Activated T-helper 1 cell treated with anti-CD3 and anti-CD28 coated beads, Interleukin-12 subunit alpha, Interleukin-12 subunit beta, Interleukin-2, Interleukin-4 antibody, amounts not matched to agents 30 ng/mL and 10 ng/mL and 1 ng/mL, durations not matched to agents 14 hours and 24 hours and 36 hours (primary cell): ENCODE results near the gene USP21. TPM values are rescaled to one million over a fixed set of nuclear protein-coding genes. Genes with fewer than 3 reads are reported as not detected.

Experiments used
- DNase-seq: peaks from one replicate; pipeline ENCODE4 v3.0.0; 2021; ENCODE audit warnings: low spot score
- H3K27ac Mint-ChIP-seq: one replicate; pipeline ENCODE4 v1.8.0; 2021; ENCODE audit warnings: mild to moderate bottlenecking, mixed read lengths
- H3K27me3 Mint-ChIP-seq: one replicate; pipeline ENCODE4 v1.8.0; 2022; ENCODE audit warnings: mild to moderate bottlenecking, moderate library complexity, mixed read lengths; ENCODE audit not compliant: insufficient read depth
- H3K36me3 Mint-ChIP-seq: one replicate; pipeline ENCODE4 v1.8.0; 2021; ENCODE audit warnings: low read depth, mixed read lengths
- H3K4me1 Mint-ChIP-seq: one replicate; pipeline ENCODE4 v1.8.0; 2021; ENCODE audit warnings: low read depth, mixed read lengths
- H3K4me3 Mint-ChIP-seq: one replicate; pipeline ENCODE4 v1.8.0; 2021; ENCODE audit warnings: mild to moderate bottlenecking, moderate library complexity, mixed read lengths
- H3K9me3 Mint-ChIP-seq: one replicate; pipeline ENCODE4 v1.8.0; 2021; ENCODE audit warnings: mixed read lengths
- intact Hi-C: fragments of 100-400 bp; cut with micrococcal nuclease; formaldehyde crosslinking; loops from one replicate; pipeline ENCODE4 v1.15.1; 2024
- total RNA-seq: library from RNA; stranded (reverse); gene quantifications from 2 replicates; pipeline ENCODE4 v1.2.3, GENCODE V29; 2022

The USP21 gene
- total RNA-seq, 1 donor from 2014 or later, result 32.9 TPM

DNA sequence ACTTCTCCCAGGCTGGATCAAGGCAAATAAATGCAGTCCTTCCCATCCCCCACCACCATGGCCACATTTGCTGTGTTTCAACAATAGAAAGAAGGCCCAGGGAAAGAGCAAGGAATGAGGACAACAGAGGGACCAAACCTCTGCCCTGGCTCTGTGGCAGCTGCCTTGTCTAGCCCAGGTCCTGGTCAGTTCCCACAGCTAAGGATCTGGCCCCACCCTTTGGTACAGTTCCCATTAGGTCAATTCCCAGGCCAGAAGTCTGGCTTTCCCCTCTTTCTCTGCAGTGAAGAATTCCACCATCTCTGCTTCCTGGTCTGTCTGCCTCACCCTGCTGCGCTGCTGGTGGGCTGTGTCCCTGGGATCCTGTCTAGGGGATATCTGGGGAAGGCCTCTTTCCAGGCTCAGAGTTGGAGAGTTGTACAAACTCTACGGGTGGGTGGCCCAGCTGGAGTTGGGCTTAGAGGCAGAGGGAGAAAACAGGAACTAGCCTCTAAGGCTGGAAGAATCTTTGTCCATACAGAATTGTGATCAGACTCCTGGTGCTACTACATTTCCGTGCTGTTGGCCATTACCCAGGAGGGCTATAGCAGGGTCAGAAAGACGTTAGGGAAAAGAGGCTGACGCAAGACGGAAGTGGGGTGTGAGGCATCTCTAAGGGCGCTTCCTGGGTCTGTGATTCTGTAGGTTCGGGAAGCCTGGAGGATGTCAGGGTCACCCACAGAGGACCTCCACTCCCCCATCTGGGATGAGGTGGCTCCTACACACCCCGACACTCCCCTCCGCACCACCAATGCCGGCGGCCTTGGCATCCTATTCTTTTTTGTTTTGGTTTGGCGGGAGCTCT, 41.9 kb downstream of the USP21 start:
- peak overlapping the region; percentile 97 for H3K27ac Mint-ChIP-seq
- no peaks in the 10 kb centered on the region for H3K9me3 Mint-ChIP-seq
- H3K36me3 Mint-ChIP-seq, result peaks cover 23% of the 10 kb centered on the region
- peak overlapping the region; percentile 96 for H3K4me3 Mint-ChIP-seq
- no peak for DNase-seq
- intact Hi-C loops, result no loop called here
- peaks cover 69% of the 10 kb centered on the region for H3K4me1 Mint-ChIP-seq
- H3K27me3 Mint-ChIP-seq, result no peaks in the 10 kb centered on the region

DNA sequence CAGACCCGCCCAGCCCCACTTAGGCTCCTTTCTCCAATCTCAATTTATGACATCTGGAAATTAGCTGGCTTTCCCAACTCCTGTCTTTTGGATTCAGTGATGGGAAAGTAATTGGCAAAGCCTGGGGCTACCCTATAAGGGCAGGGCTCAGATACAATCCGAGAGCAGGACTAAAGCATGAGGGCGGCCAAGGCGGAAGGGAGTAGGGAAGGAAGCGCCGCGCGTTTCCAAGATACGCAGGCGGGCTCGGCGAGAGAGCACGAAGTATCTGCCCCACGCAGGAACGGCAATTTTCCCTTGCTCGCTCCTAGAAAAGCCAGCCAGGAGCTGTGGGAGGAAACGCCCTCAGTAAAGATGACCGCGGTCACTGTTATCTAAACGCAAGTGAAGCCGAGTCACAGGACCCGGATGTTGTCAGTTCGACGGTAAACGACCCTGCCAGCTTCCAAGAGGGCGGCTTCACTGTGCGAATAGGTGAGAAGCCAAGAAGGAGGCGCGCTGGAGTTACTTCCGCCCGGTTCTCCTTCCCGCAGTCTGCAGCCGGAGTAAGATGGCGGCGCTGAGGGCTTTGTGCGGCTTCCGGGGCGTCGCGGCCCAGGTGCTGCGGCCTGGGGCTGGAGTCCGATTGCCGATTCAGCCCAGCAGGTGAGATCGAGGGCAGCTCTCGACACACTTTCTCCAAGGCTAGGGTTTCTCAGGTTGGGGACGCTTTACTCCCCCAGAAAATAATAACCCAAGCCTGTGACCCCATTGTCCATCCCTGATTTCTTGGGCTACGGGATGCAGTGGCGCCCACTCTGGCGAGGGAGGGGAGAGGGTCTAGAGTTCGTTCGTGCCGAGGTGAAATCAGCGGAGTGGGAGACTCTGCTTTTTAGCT, 42.8 kb downstream of the USP21 start, which contains the start of gene NDUFS2:
Gene NDUFS2 (plus strand): TSS at position 532 of the 877 bp plus-strand sequence. CDS start 19 bp downstream, at position 551.
- intact Hi-C loops, result loop anchor here (1.0 to 2.0 kb wide), 7 partner anchors 10 to 112 kb away; partner anchors contain the start of genes NIT1, PFDN2, SDHC and UFC1
- Mint-ChIP-seq H3K27me3 (no peaks in the 10 kb centered on the region), H3K4me1 (peaks cover 77% of the 10 kb centered on the region), H3K4me3 (peak within 1 kb of the TSS; percentile 96), H3K9me3 (no peaks in the 10 kb centered on the region), H3K27ac (peak within 1 kb of the TSS; percentile 97), H3K36me3 (peaks cover 27% of the 10 kb centered on the region)
- DNase-seq, result peak; percentile 93

DNA sequence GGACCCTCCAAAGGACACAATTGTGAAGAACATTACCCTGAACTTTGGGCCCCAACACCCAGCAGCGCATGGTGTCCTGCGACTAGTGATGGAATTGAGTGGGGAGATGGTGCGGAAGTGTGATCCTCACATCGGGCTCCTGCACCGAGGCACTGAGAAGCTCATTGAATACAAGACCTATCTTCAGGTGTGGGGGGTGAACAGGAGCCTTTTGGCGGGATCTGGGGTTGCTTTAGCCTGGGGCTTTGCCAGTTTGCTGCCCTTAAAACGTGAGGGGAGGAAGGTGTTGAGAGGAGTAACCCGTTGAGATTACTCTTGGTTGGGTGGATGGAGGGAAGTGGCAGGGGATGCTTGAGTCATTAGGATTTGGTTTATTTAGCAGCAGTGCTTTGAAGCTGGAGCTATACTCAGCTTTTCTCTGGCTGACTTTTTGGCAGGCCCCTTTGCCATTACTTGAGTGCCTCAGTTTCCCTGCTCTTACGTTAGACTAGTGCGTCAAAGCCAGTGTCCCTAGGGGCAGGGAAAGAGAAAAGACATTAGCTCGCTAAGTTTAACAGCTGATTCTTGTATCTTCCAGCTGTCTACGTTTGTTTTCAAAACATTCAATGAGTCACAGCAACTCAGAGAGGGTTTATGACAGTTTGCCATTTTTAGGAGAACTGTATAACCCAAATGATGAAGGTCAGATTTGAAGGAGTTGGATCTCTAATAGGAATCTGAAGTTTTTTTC, 47.3 kb downstream of the USP21 start:
- Mint-ChIP-seq H3K4me3 (no peak overlapping the region), H3K4me1 (peaks cover 54% of the 10 kb centered on the region), H3K27ac (no peak overlapping the region), H3K27me3 (no peaks in the 10 kb centered on the region), H3K36me3 (peaks cover 46% of the 10 kb centered on the region), H3K9me3 (no peaks in the 10 kb centered on the region)
- intact Hi-C loops, result no loop called here
- DNase-seq, result no peak

DNA sequence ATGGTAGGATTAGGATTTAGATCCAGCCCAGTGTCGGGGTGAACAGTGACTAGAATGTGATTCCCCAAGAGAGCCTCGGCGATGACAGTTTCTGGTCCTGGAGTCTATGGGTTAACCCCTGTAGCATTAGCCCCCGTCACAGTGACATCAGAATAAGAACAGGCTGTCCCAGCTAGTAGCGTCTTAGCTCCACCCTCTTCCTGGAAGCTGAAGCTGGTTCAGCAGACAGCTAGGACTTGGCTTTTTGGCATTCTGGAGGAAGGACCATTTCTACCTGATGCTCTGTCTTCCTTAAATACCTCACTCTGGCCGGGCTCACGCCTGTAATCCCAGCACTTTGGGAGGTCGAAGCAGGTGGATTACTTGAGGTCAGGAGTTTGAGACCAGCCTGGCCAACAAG, 47.9 kb downstream of the USP21 start:
- no peak for DNase-seq
- Mint-ChIP-seq H3K27me3 (no peaks in the 10 kb centered on the region), H3K27ac (no peak overlapping the region), H3K36me3 (peaks cover 52% of the 10 kb centered on the region), H3K4me1 (peaks cover 49% of the 10 kb centered on the region), H3K4me3 (no peak overlapping the region), H3K9me3 (no peaks in the 10 kb centered on the region)
- intact Hi-C loops, result no loop called here

DNA sequence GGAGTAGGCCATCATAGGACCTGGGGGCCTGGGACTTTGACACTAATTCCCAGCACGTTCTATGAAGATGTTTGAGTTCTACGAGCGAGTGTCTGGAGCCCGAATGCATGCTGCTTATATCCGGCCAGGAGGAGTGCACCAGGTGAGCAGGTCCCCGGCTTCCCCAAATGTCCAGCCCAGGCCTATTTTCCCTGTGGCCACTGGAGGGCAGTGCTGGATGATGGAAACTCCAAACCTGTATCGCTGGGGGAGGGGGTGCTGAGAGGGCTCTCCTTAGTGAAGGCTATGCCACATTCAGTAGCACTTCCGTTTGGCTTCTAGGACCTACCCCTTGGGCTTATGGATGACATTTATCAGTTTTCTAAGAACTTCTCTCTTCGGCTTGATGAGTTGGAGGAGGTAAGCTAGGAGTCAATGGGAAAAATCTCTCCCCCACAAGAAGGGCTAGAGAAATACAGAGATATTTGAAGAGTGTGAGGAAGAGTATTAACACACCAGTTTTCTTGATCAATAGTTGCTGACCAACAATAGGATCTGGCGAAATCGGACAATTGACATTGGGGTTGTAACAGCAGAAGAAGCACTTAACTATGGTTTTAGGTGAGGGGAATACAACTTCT, 50.6 kb downstream of the USP21 start:
- intact Hi-C loops, result loop anchor here (1.0 kb wide), 2 partner anchors 15 to 81 kb away; no protein-coding TSS in a partner anchor
- DNase-seq, result peak; percentile 62
- H3K4me3 Mint-ChIP-seq, result no peak overlapping the region
- peaks cover 41% of the 10 kb centered on the region for H3K4me1 Mint-ChIP-seq
- no peaks in the 10 kb centered on the region for H3K27me3 Mint-ChIP-seq
- peaks cover 57% of the 10 kb centered on the region for H3K36me3 Mint-ChIP-seq
- H3K9me3 Mint-ChIP-seq, result no peaks in the 10 kb centered on the region
- H3K27ac Mint-ChIP-seq, result peak overlapping the region; percentile 60

DNA sequence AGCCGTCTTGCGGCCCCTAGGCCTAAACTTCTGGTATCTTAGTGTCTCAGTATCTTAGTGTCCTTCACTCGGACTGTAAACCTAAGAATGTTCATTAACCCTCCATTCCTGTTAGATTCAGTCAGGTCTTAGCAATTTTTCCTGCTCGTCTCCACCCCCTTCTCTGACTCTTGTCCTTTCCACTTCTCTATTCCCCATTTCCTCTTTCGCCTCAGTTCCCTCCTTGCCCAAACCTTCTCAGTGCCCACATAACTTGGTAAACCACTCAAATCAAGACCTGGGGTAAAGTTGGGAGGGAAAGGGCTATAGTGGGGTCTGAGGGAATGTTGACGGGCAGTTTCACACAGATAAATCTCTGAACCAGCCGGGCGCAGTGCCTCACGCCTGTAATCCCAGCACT, 55.1 kb downstream of the USP21 start:
- intact Hi-C loops, result no loop called here
- Mint-ChIP-seq H3K4me3 (no peak overlapping the region), H3K36me3 (peaks cover 41% of the 10 kb centered on the region), H3K27ac (no peak overlapping the region), H3K27me3 (no peaks in the 10 kb centered on the region), H3K4me1 (peaks cover 49% of the 10 kb centered on the region), H3K9me3 (no peaks in the 10 kb centered on the region)
- DNase-seq, result no peak

DNA sequence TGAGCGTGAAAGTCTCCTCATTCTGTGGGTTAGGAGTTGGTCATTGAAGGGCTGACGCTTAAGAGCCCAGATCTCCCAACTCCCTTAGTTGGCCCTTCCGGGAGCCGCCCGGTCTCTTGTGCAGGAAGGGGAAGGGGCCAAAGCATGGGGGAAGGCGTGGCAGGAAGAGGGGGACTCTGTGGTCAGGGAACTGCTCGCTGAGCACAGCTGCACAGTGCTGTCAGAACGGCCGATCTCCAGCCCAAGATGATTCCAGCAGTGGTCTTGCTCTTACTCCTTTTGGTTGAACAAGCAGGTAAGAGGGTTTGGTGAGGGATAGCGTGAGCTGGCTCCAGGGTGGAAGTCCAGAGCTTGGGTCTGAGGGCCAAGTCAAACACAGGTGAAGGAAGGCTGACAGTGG, 55.8 kb downstream of the USP21 start, which contains the start of gene FCER1G:
Gene FCER1G (plus strand): TSS at position 220 of the 400 bp plus-strand sequence. CDS start 27 bp downstream, at position 247.
- no peak within 1 kb of the TSS for H3K27ac Mint-ChIP-seq
- H3K4me3 Mint-ChIP-seq, result peak within 1 kb of the TSS; percentile 43
- H3K4me1 Mint-ChIP-seq, result peaks cover 42% of the 10 kb centered on the region
- H3K9me3 Mint-ChIP-seq, result no peaks in the 10 kb centered on the region
- DNase-seq, result no peak
- intact Hi-C loops, result no loop called here
- peaks cover 34% of the 10 kb centered on the region for H3K36me3 Mint-ChIP-seq
- no peaks in the 10 kb centered on the region for H3K27me3 Mint-ChIP-seq

Other genes starting within 250 kb of the USP21 start
- not detected in 2 replicates for gene ITLN2, start 204.7 kb upstream of the USP21 start, total RNA-seq
- 11.9 and 13.5 TPM in 2 replicates for gene F11R, start 138.3 kb upstream of the USP21 start, total RNA-seq
- gene TSTD1, start 120.5 kb upstream of the USP21 start, total RNA-seq, result 40.5 and 43.3 TPM in 2 replicates
- 50.6 and 51.5 TPM in 2 replicates for gene USF1, start 113.5 kb upstream of the USP21 start, total RNA-seq
- 149 and 151 TPM in 2 replicates for gene ARHGAP30, start 89.6 kb upstream of the USP21 start, total RNA-seq
- not detected in 2 replicates for gene NECTIN4, start 69.9 kb upstream of the USP21 start, total RNA-seq
- not detected in 2 replicates for gene KLHDC9, start 61.1 kb upstream of the USP21 start, total RNA-seq
- gene PFDN2, start 41.5 kb upstream of the USP21 start, total RNA-seq, result 147 and 164 TPM in 2 replicates
- 51.3 and 56.3 TPM in 2 replicates for gene NIT1, start 41.4 kb upstream of the USP21 start, total RNA-seq
- gene DEDD, start 26.8 kb upstream of the USP21 start, total RNA-seq, result 44.5 and 48.0 TPM in 2 replicates
- 86.3 and 94.5 TPM in 2 replicates for gene UFC1, start 5.5 kb upstream of the USP21 start, total RNA-seq
- 25.1 and 26.0 TPM in 2 replicates for gene PPOX, start 6.9 kb downstream of the USP21 start, total RNA-seq
- 66.4 and 68.2 TPM in 2 replicates for gene B4GALT3, start 18.0 kb downstream of the USP21 start, total RNA-seq
- gene ADAMTS4, start 39.6 kb downstream of the USP21 start, total RNA-seq, result 0.23 and 0.24 TPM in 2 replicates
- gene NDUFS2, start 42.9 kb downstream of the USP21 start, total RNA-seq, result 72.9 and 84.1 TPM in 2 replicates
- 0.93 and 1.5 TPM in 2 replicates for gene FCER1G, start 55.8 kb downstream of the USP21 start, total RNA-seq
- not detected in 2 replicates for gene APOA2, start 64.1 kb downstream of the USP21 start, total RNA-seq
- 25.3 and 28.0 TPM in 2 replicates for gene TOMM40L, start 66.6 kb downstream of the USP21 start, total RNA-seq
- not detected in 2 replicates for gene NR1I3, start 78.7 kb downstream of the USP21 start, total RNA-seq
- 0.20 TPM in 1 of 2 replicates, not detected in the other for gene PCP4L1, start 99.2 kb downstream of the USP21 start, total RNA-seq
- 3.0 and 4.0 TPM in 2 replicates for gene MPZ, start 150.5 kb downstream of the USP21 start, total RNA-seq
- 157 and 162 TPM in 2 replicates for gene SDHC, start 154.9 kb downstream of the USP21 start, total RNA-seq
- gene CFAP126, start 208.4 kb downstream of the USP21 start, total RNA-seq, result not detected in 2 replicates